ENCODE results near the gene KRT40. TPM values are rescaled to one million over a fixed set of nuclear protein-coding genes. Genes with fewer than 3 reads are reported as not detected.

KRT40 gene
- total and polyA plus RNA-seq, 2 of the 8 experiments (the other 6 are each of a cell fraction or from before 2014, with no cell fraction given): not detected

DNA sequence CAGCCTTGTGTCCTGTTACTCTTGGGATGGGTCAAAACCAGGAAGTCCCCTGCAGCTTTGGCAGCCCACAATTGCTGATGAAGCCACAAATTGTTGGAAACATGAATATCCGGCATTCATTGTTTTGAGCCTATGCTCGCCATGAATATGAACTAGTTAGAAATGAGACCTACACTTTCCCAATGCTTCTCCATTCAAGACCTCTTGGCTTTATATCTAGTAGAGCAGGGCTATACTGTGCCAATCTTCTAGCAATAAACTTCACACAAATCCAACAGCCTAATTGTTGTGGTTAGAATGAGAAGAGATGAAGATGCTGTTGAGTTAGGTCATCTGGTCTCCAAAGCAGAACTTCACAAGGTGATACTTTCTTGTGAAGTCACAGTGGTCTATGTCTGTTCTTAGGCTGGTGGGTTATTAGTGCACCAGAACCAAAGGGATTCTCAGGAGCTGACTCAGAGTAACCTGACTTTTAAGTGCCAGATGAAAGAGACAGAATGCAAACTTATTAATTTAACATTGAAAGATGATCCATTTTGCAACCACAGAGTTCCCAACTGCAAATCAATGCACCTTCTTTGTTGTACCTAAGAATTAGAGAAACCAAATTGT is 33.0 kb downstream of the KRT40 start:
- H3K4me1 ChIP-seq (replicated peaks in 1 of 4; ENCODE audit: control insufficient read depth in 3 of 4, insufficient read depth in 4 of 4, low read length in 3 of 4): no peaks in the 10 kb centered on the region
- no peak overlapping the region for H3K27ac ChIP-seq (ENCODE audit: low read depth, low read length)
- H3K9me3 ChIP-seq (ENCODE audit: insufficient read depth in 2 of 2, low read depth in 1 of 2, low read length in 1 of 2): no peaks in the 10 kb centered on the region
- no peaks in the 10 kb centered on the region for H3K79me2 ChIP-seq (ENCODE audit: control insufficient read depth in 1 of 2, insufficient read depth in 2 of 2, low read length in 2 of 2)
- H2BK5ac ChIP-seq (ENCODE audit: low read depth, low read length): no peak overlapping the region
- no peak overlapping the region for H3K4me2 ChIP-seq (ENCODE audit: insufficient read depth in 1 of 2, low read depth in 2 of 2, low read length in 2 of 2)
- DNase-seq (ENCODE audit: low read depth in 1 of 2, low spot score in 2 of 2) (no peak), FAIRE-seq (no peak)
- no peak overlapping the region for H3K4me3 ChIP-seq (ENCODE audit: extremely low read depth in 1 of 4, insufficient read depth in 2 of 4, low read depth in 3 of 4, low read length in 4 of 4)
- H3K79me1 ChIP-seq (ENCODE audit: low read depth, low read length): no peaks in the 10 kb centered on the region
- no peak overlapping the region; the same call in 1 of the 2 replicates for H2BK20ac ChIP-seq (ENCODE audit: low read length)
- no peaks in the 10 kb centered on the region for H3K36me3 ChIP-seq (ENCODE audit: control insufficient read depth in 2 of 4, insufficient read depth in 4 of 4, low read length in 3 of 4)
- ChIA-PET CTCF (ENCODE audit: partially characterized antibody) (interaction anchor here (1.5 kb wide), 1 partner anchor 12 kb away, joined by 6 read pairs; no protein-coding TSS in a partner anchor), POLR2A (ENCODE audit: partially characterized antibody) (no interaction called here)
- no peak overlapping the region for H2AK5ac ChIP-seq (ENCODE audit: low read depth, low read length)
- H4K20me1 ChIP-seq (replicated peaks in 1 of 2; ENCODE audit: control insufficient read depth in 1 of 2, insufficient read depth in 2 of 2, low read length in 2 of 2): no peaks in the 10 kb centered on the region
- 74% methylated on average over 2 of the region's 2 CpGs; no CpG with 5 or more reads in 1 of the 2 experiments for WGBS, 2 experiments (ENCODE audit: extremely low coverage in 1 of 2, insufficient coverage in 1 of 2, insufficient read length in 1 of 2, insufficient replicate concordance in 2 of 2, low coverage in 1 of 2, low lambda C conversion rate in 2 of 2, missing lambda C conversion rate in 1 of 2)
- H3K4ac ChIP-seq (replicated peaks; ENCODE audit: insufficient read length, low read depth, low read length): no peak overlapping the region
- H3K23me2 ChIP-seq (ENCODE audit: low read depth, low read length): no peaks in the 10 kb centered on the region
- no peak overlapping the region for H2BK120ac ChIP-seq (replicated peaks; ENCODE audit: low read depth, low read length)
- H3K27me3 ChIP-seq (replicated peaks in 1 of 4; ENCODE audit: control insufficient read depth in 3 of 4, extremely low read depth in 1 of 4, insufficient read depth in 3 of 4, low read length in 3 of 4): no peaks in the 10 kb centered on the region
- H2AFZ ChIP-seq (ENCODE audit: low read length): no peak overlapping the region
- no peak overlapping the region for H4K8ac ChIP-seq (ENCODE audit: extremely low read depth, insufficient read depth, low read length)
- no peak overlapping the region for H2BK15ac ChIP-seq (ENCODE audit: low read length)
- H4K5ac ChIP-seq (ENCODE audit: insufficient read length, low read depth, low read length): no peak overlapping the region
- H2BK12ac ChIP-seq (ENCODE audit: low read depth, low read length): no peak overlapping the region
- H4K91ac ChIP-seq (replicated peaks; ENCODE audit: insufficient read length, low read length): no peak overlapping the region
- no peak overlapping the region for H3K14ac ChIP-seq (ENCODE audit: insufficient read length)
- no peak overlapping the region for H3K18ac ChIP-seq (ENCODE audit: extremely low read depth, low read length)
- no peak overlapping the region for H3K56ac ChIP-seq (replicated peaks; ENCODE audit: insufficient read length, low read depth, low read length)
- TF ChIP-seq POU5F1 (IDR thresholded peaks at IDR 0.05; ENCODE audit: low read depth, low read length) (no peak), EP300 (IDR thresholded peaks at IDR 0.05; ENCODE audit: borderline replicate concordance in 1 of 2, low read depth in 2 of 2, low read length in 2 of 2) (no peak), TBP (IDR thresholded peaks at IDR 0.05; ENCODE audit: low read depth, low read length) (no peak)
- H3K9ac ChIP-seq (replicated peaks in 1 of 4; ENCODE audit: extremely low read depth in 1 of 4, low read depth in 3 of 4, low read length in 3 of 4): no peak overlapping the region
- H3K23ac ChIP-seq (ENCODE audit: insufficient read length): no peak overlapping the region

Data from H1 (cell line).